Sigmoid colon (tissue), 7 donors: ENCODE measurements around the gene ABCA2. TPM values are rescaled to one million over a fixed set of nuclear protein-coding genes. Genes with fewer than 3 reads are reported as not detected.

Experiments used
- DNase-seq: peaks from one replicate; pipeline ENCODE4 v3.0.0-alpha.2; 2019
- H3K27ac ChIP-seq, 4 donors: fragments of 200-600 bp; sonication (generic); one replicate each; pipeline ENCODE4 v1.5.1; 2016 to 2019; ENCODE audit warnings: mild to moderate bottlenecking in 1 of 4
- H3K27me3 ChIP-seq, 3 donors: fragments of 200-600 bp; sonication (generic); one replicate each; pipeline ENCODE4 v1.5.1; 2019; ENCODE audit warnings: mild to moderate bottlenecking in 1 of 3
- H3K36me3 ChIP-seq, 4 donors: fragments of 200-600 bp; sonication (generic); one replicate each; pipeline ENCODE4 v1.5.1; 2016 to 2019
- H3K4me1 ChIP-seq, 4 donors: fragments of 200-600 bp; sonication (generic); one replicate each; pipeline ENCODE4 v1.5.1; 2017 to 2019
- H3K4me3 ChIP-seq, 4 donors: fragments of 200-600 bp; sonication (generic); one replicate each; pipeline ENCODE4 v1.5.1; 2017 to 2019; ENCODE audit warnings: mild to moderate bottlenecking in 2 of 4, moderate library complexity in 1 of 4
- H3K9me3 ChIP-seq, 4 donors: fragments of 200-600 bp in 3 of 4; sonication (generic) in 3 of 4; one replicate each; pipeline versions ENCODE4 v1.5.1 to v1.6.1; 2013 to 2019
- EP300 ChIP-seq, 4 donors: sonication (generic); formaldehyde crosslinking; IDR thresholded peaks; one replicate each; pipeline ENCODE4 v1.6.1; 2017; ENCODE audit warnings: antibody characterized with exemption in 4 of 4
- POLR2A ChIP-seq, 2 donors: fragments of 450-650 bp; IDR thresholded peaks; one replicate each; pipeline ENCODE4 v1.6.1; 2016; ENCODE audit warnings: antibody characterized with exemption in 2 of 2, mild to moderate bottlenecking in 2 of 2, moderate library complexity in 2 of 2
- POLR2AphosphoS5 ChIP-seq, 4 donors: sonication (generic); formaldehyde crosslinking; IDR thresholded peaks; one replicate each; pipeline ENCODE4 v1.6.1; 2017; ENCODE audit warnings: antibody characterized with exemption in 4 of 4
- WGBS, 2 donors: extraction: QIAGEN DNeasy Blood & Tissue Kit; methylation state at CpG; one replicate each; pipeline ENCODE4 v1.1.7; 2013; 5-methylcytosine and 5-hydroxymethylcytosine counted together
- intact Hi-C: fragments of 100-400 bp; cut with DNase I; formaldehyde crosslinking; loops from one replicate; pipeline ENCODE4 v1.15.1; 2023
- polyA plus RNA-seq, 3 donors: library from polyadenylated mRNA; stranded (reverse); fragments of 200-250 nt; gene quantifications; one replicate each; pipeline ENCODE4 v1.2.3, GENCODE V29; 2013
- total RNA-seq, 4 donors: library from RNA; depleted of rRNA; stranded (reverse); fragments of >200 nt; gene quantifications; one replicate each; pipeline ENCODE4 v1.1.0, GENCODE V29; 2016
- TF ChIP-seq, protein P1 (sequence below), 4 experiments: fragments of 450-650 bp in 3 of 4; fragments of 200-600 bp in 1 of 4; IDR thresholded peaks; one replicate each; pipeline ENCODE4 v1.5.1; 2016 to 2019; ENCODE audit warnings: antibody characterized with exemption in 4 of 4, mild to moderate bottlenecking in 3 of 4, moderate library complexity in 2 of 4
- donor health status: healthy with polysubstance abuse.
- donor health status: Bipolar disorder and iron deficiency.
- donor health status: healthy.

Gene ABCA2
- total and polyA plus RNA-seq, 7 donors, result 6.0 to 28.6 (median 12.5) TPM

DNA sequence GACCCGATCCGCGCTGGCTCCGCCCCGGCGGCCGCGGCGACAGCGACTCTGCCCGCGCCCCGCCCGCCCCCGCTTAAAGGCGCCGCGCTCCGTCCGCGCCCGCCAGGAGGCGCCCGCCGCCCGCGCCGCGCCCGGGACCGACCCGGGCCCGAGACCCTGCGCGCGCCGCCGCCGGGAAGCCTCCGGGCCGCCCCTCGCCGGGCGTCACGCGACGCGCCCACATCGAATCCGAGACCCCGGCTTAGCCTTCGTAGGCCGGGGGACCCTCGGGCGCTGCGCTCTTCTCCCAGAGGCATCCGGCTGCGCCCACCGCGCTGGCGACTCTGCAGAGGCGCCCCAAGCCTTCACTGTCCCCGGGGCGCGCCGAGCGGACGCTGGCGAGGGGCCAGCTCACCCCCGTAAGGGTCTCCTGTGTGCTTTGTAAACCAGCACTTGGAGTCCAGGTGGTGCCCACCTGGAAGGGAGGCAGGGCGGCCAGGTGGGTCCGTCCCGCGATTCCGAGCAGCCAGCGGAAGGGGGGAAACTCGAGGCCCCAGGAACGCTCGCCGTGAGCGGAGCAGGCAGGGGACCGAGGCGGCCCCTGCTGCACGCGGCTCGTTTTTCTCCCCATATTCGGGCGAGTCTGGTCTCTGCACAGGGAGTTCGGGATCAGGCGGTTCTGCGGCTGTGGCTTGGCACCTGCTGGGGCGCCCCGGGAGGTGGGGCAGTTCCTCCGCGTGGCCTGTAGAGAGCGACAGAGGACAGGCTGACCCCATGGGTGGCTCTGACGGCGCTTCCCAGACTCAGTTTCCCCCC is 423 bp upstream of the ABCA2 start:
- Histone ChIP-seq H3K27ac (peak overlapping the region; percentile 61 to 73 (median 62)), H3K4me3 (peak overlapping the region; percentile 44 to 67 (median 61)), H3K27me3 (no peaks in the 10 kb centered on the region), H3K36me3 (no peaks in the 10 kb centered on the region), H3K4me1 (peaks cover 0 to 36% (median 35%) of the 10 kb centered on the region in 4 donors), H3K9me3 (no peaks in the 10 kb centered on the region)
- WGBS, 2 donors, result 0% methylated on average over 98 of the region's 98 CpGs
- TF ChIP-seq EP300 (IDR thresholded peaks at IDR 0.05) (no peak), POLR2AphosphoS5 (IDR thresholded peaks at IDR 0.05) (no peak), POLR2A (IDR thresholded peaks at IDR 0.05) (no peak)
- TF ChIP-seq, protein P1, sequence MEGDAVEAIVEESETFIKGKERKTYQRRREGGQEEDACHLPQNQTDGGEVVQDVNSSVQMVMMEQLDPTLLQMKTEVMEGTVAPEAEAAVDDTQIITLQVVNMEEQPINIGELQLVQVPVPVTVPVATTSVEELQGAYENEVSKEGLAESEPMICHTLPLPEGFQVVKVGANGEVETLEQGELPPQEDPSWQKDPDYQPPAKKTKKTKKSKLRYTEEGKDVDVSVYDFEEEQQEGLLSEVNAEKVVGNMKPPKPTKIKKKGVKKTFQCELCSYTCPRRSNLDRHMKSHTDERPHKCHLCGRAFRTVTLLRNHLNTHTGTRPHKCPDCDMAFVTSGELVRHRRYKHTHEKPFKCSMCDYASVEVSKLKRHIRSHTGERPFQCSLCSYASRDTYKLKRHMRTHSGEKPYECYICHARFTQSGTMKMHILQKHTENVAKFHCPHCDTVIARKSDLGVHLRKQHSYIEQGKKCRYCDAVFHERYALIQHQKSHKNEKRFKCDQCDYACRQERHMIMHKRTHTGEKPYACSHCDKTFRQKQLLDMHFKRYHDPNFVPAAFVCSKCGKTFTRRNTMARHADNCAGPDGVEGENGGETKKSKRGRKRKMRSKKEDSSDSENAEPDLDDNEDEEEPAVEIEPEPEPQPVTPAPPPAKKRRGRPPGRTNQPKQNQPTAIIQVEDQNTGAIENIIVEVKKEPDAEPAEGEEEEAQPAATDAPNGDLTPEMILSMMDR (IDR thresholded peaks at IDR 0.05), result no peak
- intact Hi-C loops, result loop anchor here (2.0 to 5.0 kb wide), 2 partner anchors 39 to 84 kb away; partner anchors contain the start of genes C8G and FBXW5
- DNase-seq, result no peak

GRCh38 chr9:137026828-137027227 is 1.2 kb downstream of the ABCA2 start:
- intact Hi-C loops, result loop anchor here (2.0 to 5.0 kb wide), 2 partner anchors 30 to 40 kb away; partner anchors contain the start of gene CLIC3
- H3K4me1 ChIP-seq, result peaks cover 0 to 36% (median 35%) of the 10 kb centered on the region in 4 donors
- H3K4me3 ChIP-seq, result peak overlapping the region in 1 of 4 donors; percentile 59
- no peak for TF ChIP-seq EP300 (IDR thresholded peaks at IDR 0.05)
- no peak for TF ChIP-seq POLR2AphosphoS5 (IDR thresholded peaks at IDR 0.05)
- no peak for TF ChIP-seq POLR2A (IDR thresholded peaks at IDR 0.05)
- TF ChIP-seq, protein P1 (IDR thresholded peaks at IDR 0.05), result no peak
- no peak for DNase-seq
- H3K36me3 ChIP-seq, result no peaks in the 10 kb centered on the region
- H3K27ac ChIP-seq, result peak overlapping the region in 3 of 4 donors; percentile 36 to 60 (median 59)
- WGBS, 2 donors, result 55 to 73% methylated on average over 4 of the region's 4 CpGs
- no peaks in the 10 kb centered on the region for H3K27me3 ChIP-seq
- no peaks in the 10 kb centered on the region for H3K9me3 ChIP-seq

GRCh38 chr9:137026384-137026783 is 1.7 kb downstream of the ABCA2 start:
- intact Hi-C loops, result loop anchor here (2.0 to 5.0 kb wide), 2 partner anchors 30 to 41 kb away; partner anchors contain the start of gene CLIC3
- Histone ChIP-seq H3K4me1 (peaks cover 0 to 36% (median 35%) of the 10 kb centered on the region in 4 donors), H3K36me3 (no peaks in the 10 kb centered on the region), H3K27me3 (no peaks in the 10 kb centered on the region), H3K4me3 (no peak overlapping the region), H3K27ac (peak overlapping the region in 3 of 4 donors; percentile 17 to 27 (median 23)), H3K9me3 (no peaks in the 10 kb centered on the region)
- WGBS, 2 donors, result 84 to 91% methylated on average over 2 of the region's 2 CpGs
- DNase-seq, result no peak
- TF ChIP-seq POLR2AphosphoS5 (IDR thresholded peaks at IDR 0.05) (no peak), EP300 (IDR thresholded peaks at IDR 0.05) (no peak), POLR2A (IDR thresholded peaks at IDR 0.05) (no peak)
- TF ChIP-seq, protein P1 (IDR thresholded peaks at IDR 0.05), result no peak

DNA sequence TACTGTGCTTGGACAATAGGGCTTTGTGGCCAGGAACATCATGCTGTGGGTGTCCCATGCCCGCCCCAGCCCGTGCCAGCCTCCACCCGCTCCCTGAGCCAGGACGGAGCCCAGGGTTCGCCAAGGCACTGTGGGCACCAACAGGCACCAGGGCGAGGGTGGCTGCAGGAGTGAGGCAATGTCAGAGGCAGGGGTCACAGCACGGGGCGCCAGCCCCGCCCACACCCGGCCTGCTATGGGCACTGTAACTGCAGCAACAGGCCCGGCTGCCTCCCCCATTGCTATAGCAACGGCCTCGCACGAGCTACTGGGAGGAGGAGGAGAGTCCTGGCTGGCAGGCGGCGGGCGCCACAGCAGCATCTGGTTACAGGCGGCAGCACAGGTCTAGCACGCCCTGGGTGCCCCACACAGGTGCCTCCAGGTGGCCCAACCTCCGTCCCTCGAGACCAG is 2.5 kb downstream of the ABCA2 start:
- Histone ChIP-seq H3K4me3 (no peak overlapping the region), H3K36me3 (no peaks in the 10 kb centered on the region), H3K9me3 (no peaks in the 10 kb centered on the region), H3K27ac (peak overlapping the region in 3 of 4 donors; percentile 17 to 27 (median 23)), H3K4me1 (peaks cover 0 to 36% (median 35%) of the 10 kb centered on the region in 4 donors), H3K27me3 (no peaks in the 10 kb centered on the region)
- peak; percentile 85 for DNase-seq
- WGBS, 2 donors, result 29 to 81% methylated on average over 21 of the region's 21 CpGs
- intact Hi-C loops, result loop anchor here (5.0 kb wide), 1 partner anchor 42 kb away; no protein-coding TSS in a partner anchor
- TF ChIP-seq POLR2AphosphoS5 (IDR thresholded peaks at IDR 0.05) (no peak), POLR2A (IDR thresholded peaks at IDR 0.05) (no peak), EP300 (IDR thresholded peaks at IDR 0.05) (no peak)
- TF ChIP-seq, protein P1 (IDR thresholded peaks at IDR 0.05), result no peak
